Tibial nerve (tissue), 4 donors: Measurements from ENCODE around the gene SSX1. TPM values are rescaled to one million over a fixed set of nuclear protein-coding genes. Genes with fewer than 3 reads are reported as not detected.

Experiments used
- small RNA-seq: library from RNA; depleted of rRNA; stranded (forward); fragments of <200 nt; gene quantifications from one replicate; pipeline ENCODE3, GENCODE V24; 2016
- total RNA-seq, 4 donors: library from RNA; depleted of rRNA; stranded (reverse); fragments of >200 nt; gene quantifications; one replicate each; pipeline ENCODE4 v1.1.0, GENCODE V29; 2016

The SSX1 gene
- total RNA-seq, 4 donors from 2014 or later: not detected

Small RNA genes lying within 50 kb of the gene (small RNA-seq; reads per million reads assigned to genes)
- gene AC245047.3 (not detected), gene AC245047.4 (not detected), gene RNA5SP503 (not detected)

Other genes starting within 250 kb of the SSX1 start
- gene SPACA5, start 248.4 kb upstream of the SSX1 start, total RNA-seq: not detected
- 1 to 10 TPM; 2.3 to 5.3 (median 3.7) TPM for gene ZNF630, start 183.8 kb upstream of the SSX1 start, total RNA-seq
- gene SPACA5B, start 124.8 kb upstream of the SSX1 start, total RNA-seq: not detected
- gene SSX5, start 58.6 kb upstream of the SSX1 start, total RNA-seq: under 1 TPM in 1 of 4 donors, not detected in 3; 0.21 TPM
- not detected for gene SSX3, start 101.3 kb downstream of the SSX1 start, total RNA-seq
- gene SSX4, start 128.1 kb downstream of the SSX1 start, total RNA-seq: not detected
- gene SSX4B, start 156.6 kb downstream of the SSX1 start, total RNA-seq: not detected
- 10 to 100 TPM in 1 of 4 donors, 1 to 10 TPM in 3; 2.4 to 21.9 (median 4.5) TPM for gene SLC38A5, start 214.9 kb downstream of the SSX1 start, total RNA-seq
- 10 to 100 TPM; 46.1 to 81.3 (median 51.0) TPM for gene FTSJ1, start 220.8 kb downstream of the SSX1 start, total RNA-seq